GM12873 (cell line): ENCODE results near the gene PPP2R3B.

ENCODE experiments used
- CTCF ChIP-seq: IDR thresholded peaks from 2 replicates; pipeline ENCODE4 v1.5.1; 2012; ENCODE audit warnings: low read depth, mild to moderate bottlenecking, moderate library complexity, low read length, control low read depth; ENCODE audit not compliant: insufficient read depth; ENCODE audit errors: missing control alignments

Gene PPP2R3B

GRCh38 chrX:397575-397974 is 10.9 kb upstream of the PPP2R3B start:
- no peak for TF ChIP-seq CTCF

DNA sequence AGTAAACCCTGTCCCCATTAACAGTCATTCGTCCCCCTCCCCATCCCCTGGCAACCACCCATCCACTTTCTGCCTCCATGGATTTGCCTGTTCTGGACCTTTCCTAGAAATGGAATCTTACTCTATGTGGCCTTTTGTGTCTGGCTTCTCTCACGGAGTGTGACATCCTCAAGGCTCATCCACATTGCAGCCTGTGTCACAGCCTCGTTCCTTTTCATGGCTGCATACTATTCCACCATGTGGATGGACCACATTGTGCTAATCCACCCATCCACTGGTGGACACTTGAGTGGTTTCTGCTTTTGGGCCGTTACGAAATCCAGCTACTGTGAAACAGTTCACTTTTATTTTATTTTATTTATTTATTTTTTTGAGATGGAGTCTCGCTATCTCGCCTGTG is 8.1 kb upstream of the PPP2R3B start:
- TF ChIP-seq CTCF: no peak

- no peak for TF ChIP-seq CTCF
Observed at GRCh38 chrX:392575-392846, 5.8 kb upstream of the PPP2R3B start.

DNA sequence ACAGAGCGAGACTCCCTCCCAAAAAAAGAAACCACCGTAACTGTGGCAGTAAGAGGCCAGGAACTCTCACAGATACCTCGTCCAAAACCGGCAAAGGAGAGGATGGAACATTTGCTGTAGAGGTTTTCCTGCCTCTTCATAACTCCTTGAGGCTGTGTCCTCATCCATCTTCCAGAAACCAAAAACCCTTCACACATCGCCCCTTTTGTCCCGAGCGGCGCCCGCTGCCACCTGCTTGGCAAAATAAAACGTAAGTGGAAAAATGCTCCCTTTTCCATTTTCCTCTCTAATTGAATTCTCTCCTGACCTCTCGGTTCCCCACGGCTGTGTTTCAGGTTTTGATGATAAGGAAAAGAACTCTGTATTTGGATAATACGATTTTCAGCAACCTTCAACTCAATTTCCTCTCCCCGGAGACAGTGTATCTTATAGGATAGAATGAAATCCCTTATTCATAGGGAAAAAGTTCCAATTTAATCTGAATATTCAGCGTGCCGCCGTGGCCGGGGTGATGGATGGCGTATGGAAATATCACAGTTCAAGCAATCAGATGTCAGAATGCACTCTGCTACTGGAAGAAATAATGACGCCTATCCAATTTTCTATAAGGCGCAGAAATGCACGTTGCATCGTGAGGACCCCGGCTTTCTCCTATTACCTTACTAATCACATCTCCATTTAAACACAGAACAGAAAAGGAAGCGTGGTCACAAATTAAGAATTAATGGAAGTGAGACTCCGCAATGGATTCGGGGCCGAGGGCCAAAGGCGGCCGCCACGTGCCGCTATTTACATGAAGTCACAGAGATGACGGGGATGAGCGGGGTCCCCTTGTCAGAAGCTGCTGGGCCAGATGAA is 5.2 kb upstream of the PPP2R3B start:
- TF ChIP-seq CTCF: no peak

DNA sequence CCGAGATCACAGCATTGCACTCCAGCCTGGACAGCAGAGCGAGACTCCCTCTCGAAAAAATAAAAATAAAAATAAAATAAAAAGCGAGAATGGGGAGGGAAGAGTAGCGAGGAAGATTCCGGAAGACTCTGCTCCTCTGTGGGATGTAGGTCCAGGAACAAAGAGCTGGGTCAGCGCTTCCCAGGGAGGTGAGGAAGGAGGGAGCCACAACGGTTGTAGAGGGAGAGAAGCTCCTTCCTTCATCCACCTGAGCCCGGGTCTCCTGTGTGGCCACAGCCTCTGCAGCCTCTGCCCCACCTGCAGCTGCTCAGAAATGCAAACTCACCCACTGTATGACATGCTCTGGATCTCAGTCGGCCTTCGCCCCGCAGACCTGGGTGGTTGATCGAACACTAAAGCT is 3.8 kb upstream of the PPP2R3B start:
- no peak for TF ChIP-seq CTCF

GRCh38 chrX:389021-389441 is 2.3 kb upstream of the PPP2R3B start:
- no peak for TF ChIP-seq CTCF

GRCh38 chrX:387729-388128 is 1.0 kb upstream of the PPP2R3B start:
- TF ChIP-seq CTCF: no peak
